HG03342 (cell line): ENCODE results near the gene DISC1.

Source experiments
- ATAC-seq: cut with Tn5 transposase; IDR thresholded peaks from one replicate; pipeline ENCODE4 v1.9.1; 2021; ENCODE audit warnings: mild to moderate bottlenecking, moderate library complexity; ENCODE audit not compliant: unreplicated experiment

Gene DISC1

GRCh38 chr1:231842441-231842840, 215.9 kb downstream of the DISC1 start:
- ATAC-seq = no peak

GRCh38 chr1:231844986-231845502, 218.5 kb downstream of the DISC1 start:
- ATAC-seq = peak; percentile 68

GRCh38 chr1:231847612-231848397, 221.2 kb downstream of the DISC1 start:
- no peak for ATAC-seq

- ATAC-seq = no peak
Measured at GRCh38 chr1:231849981-231850380, 223.4 kb downstream of the DISC1 start.

GRCh38 chr1:231850786-231851185, 224.2 kb downstream of the DISC1 start:
- no peak for ATAC-seq

GRCh38 chr1:231853588-231854207, 227.1 kb downstream of the DISC1 start:
- ATAC-seq = no peak

GRCh38 chr1:231855361-231855760, 228.8 kb downstream of the DISC1 start:
- no peak for ATAC-seq

- no peak for ATAC-seq
Measured at GRCh38 chr1:231855926-231856325, 229.3 kb downstream of the DISC1 start.

GRCh38 chr1:231856426-231856825, 229.8 kb downstream of the DISC1 start:
- no peak for ATAC-seq

- no peak for ATAC-seq
Measured at GRCh38 chr1:231856894-231857293, 230.3 kb downstream of the DISC1 start.

- ATAC-seq = no peak
Measured at GRCh38 chr1:231857609-231858135, 231.1 kb downstream of the DISC1 start.

- no peak for ATAC-seq
Measured at GRCh38 chr1:231860221-231861088, 233.9 kb downstream of the DISC1 start.

- ATAC-seq = no peak
Measured at GRCh38 chr1:231861541-231862481, 235.2 kb downstream of the DISC1 start.

GRCh38 chr1:231862611-231863010, 236.0 kb downstream of the DISC1 start:
- ATAC-seq = no peak

- ATAC-seq = no peak
Measured at GRCh38 chr1:231865331-231865730, 238.7 kb downstream of the DISC1 start.

- ATAC-seq = no peak
Measured at GRCh38 chr1:231866392-231867331, 240.1 kb downstream of the DISC1 start.

GRCh38 chr1:231867607-231868006, 241.0 kb downstream of the DISC1 start:
- no peak for ATAC-seq

- no peak for ATAC-seq
Measured at GRCh38 chr1:231869364-231869763, 242.8 kb downstream of the DISC1 start.

GRCh38 chr1:231871471-231871870, 244.9 kb downstream of the DISC1 start:
- ATAC-seq = no peak
